Central memory CD8-positive, alpha-beta T cell (primary cell): ENCODE measurements around the gene CADPS2.

Experiments used
- ATAC-seq: fragments of 150-1000 bp; cut with Tn5 transposase; replicated peaks from 2 replicates; pipeline ENCODE4 v1.10.0; 2022; ENCODE audit warnings: mild to moderate bottlenecking, moderate FRiP score, moderate number of reproducible peaks; ENCODE audit not compliant: poor library complexity, severe bottlenecking; ENCODE audit errors: extremely low read depth
- DNase-seq, 2 donors: peaks; one replicate each; pipeline ENCODE4 v3.0.0; 2021; ENCODE audit warnings: low spot score in 2 of 2
- H3K27ac Mint-ChIP-seq: one replicate; pipeline ENCODE4 v1.8.0; 2022; ENCODE audit warnings: low read depth, mild to moderate bottlenecking, moderate library complexity, mixed read lengths
- H3K27me3 Mint-ChIP-seq: one replicate; pipeline ENCODE4 v1.8.0; 2022; ENCODE audit warnings: mixed read lengths
- H3K36me3 Mint-ChIP-seq: one replicate; pipeline ENCODE4 v1.8.0; 2022; ENCODE audit warnings: mild to moderate bottlenecking, moderate library complexity, mixed read lengths; ENCODE audit not compliant: insufficient read depth
- H3K4me1 Mint-ChIP-seq: one replicate; pipeline ENCODE4 v1.8.0; 2022; ENCODE audit warnings: mixed read lengths
- H3K4me3 Mint-ChIP-seq: one replicate; pipeline ENCODE4 v1.8.0; 2022; ENCODE audit warnings: mild to moderate bottlenecking, moderate library complexity, mixed read lengths
- H3K9me3 Mint-ChIP-seq: one replicate; pipeline ENCODE4 v1.8.0; 2022; ENCODE audit warnings: mixed read lengths

Gene CADPS2

GRCh38 chr7:122329145-122329802 lies 557.0 kb downstream of the CADPS2 start:
- Mint-ChIP-seq H3K36me3 (no peaks in the 10 kb centered on the region), H3K9me3 (no peaks in the 10 kb centered on the region), H3K27me3 (no peaks in the 10 kb centered on the region), H3K4me1 (no peaks in the 10 kb centered on the region), H3K4me3 (no peak overlapping the region), H3K27ac (no peak overlapping the region)
- DNase-seq (no peak), ATAC-seq (no peak)

DNA sequence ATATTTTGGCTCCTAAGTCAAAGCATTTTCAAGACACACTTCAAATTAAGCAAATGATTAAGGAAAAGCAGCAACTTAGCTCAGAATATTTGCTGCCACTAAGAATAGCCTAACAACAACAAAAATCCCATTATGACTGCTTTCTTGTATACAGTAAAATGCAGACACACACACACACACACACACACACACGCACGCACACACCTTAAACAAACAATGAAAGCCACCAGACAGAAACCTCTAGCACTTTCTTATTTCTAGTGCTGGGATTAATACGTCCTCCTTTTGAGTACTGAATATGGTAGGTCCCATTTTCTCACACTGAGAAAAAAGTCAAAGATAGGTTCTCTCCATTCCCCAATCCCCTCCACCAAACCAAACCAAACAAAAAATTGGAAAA lies 558.3 kb downstream of the CADPS2 start:
- no peaks in the 10 kb centered on the region for H3K9me3 Mint-ChIP-seq
- ATAC-seq = no peak
- no peak overlapping the region for H3K4me3 Mint-ChIP-seq

GRCh38 chr7:122316467-122317388 lies 569.5 kb downstream of the CADPS2 start:
- H3K4me1 Mint-ChIP-seq = no peaks in the 10 kb centered on the region
- H3K9me3 Mint-ChIP-seq = peaks cover 21% of the 10 kb centered on the region
- no peak overlapping the region for H3K4me3 Mint-ChIP-seq
- no peak overlapping the region for H3K27ac Mint-ChIP-seq
- ATAC-seq (no peak), DNase-seq (no peak)
- no peaks in the 10 kb centered on the region for H3K36me3 Mint-ChIP-seq
- peaks cover 44% of the 10 kb centered on the region for H3K27me3 Mint-ChIP-seq

More for the DNA sequence above, 558.3 kb downstream of the CADPS2 start:
- DNase-seq = no peak
- Mint-ChIP-seq H3K27ac (no peak overlapping the region), H3K27me3 (no peaks in the 10 kb centered on the region), H3K36me3 (no peaks in the 10 kb centered on the region), H3K4me1 (no peaks in the 10 kb centered on the region)

- Mint-ChIP-seq H3K27me3 (peaks cover 54% of the 10 kb centered on the region), H3K36me3 (no peaks in the 10 kb centered on the region), H3K9me3 (peaks cover 21% of the 10 kb centered on the region), H3K4me1 (no peaks in the 10 kb centered on the region), H3K4me3 (no peak overlapping the region), H3K27ac (no peak overlapping the region)
- no peak for DNase-seq
- no peak for ATAC-seq
Observed at GRCh38 chr7:122315507-122316466, 570.5 kb downstream of the CADPS2 start.

DNA sequence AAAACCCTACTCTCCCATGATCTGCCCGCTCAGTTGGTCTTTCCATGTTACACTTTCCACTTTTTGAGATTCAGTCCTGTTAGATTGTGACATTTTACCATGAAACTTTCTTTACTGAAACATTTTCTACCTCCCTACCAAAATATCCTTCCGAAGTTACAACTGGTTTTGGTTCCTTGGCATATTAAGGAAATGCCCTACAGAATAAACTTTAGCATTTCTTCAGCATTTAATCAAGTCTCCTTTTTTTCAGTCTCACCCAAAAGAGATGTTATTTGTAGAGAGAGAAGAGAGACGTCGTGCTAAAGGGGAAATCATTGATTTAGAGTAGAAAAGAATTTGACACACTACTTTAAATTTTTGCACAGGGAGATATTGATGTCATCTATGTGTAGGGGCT lies 572.0 kb downstream of the CADPS2 start:
- H3K4me3 Mint-ChIP-seq = no peak overlapping the region
- H3K9me3 Mint-ChIP-seq = peaks cover 17% of the 10 kb centered on the region
- H3K4me1 Mint-ChIP-seq = no peaks in the 10 kb centered on the region
- no peak overlapping the region for H3K27ac Mint-ChIP-seq
- no peak for ATAC-seq
- no peaks in the 10 kb centered on the region for H3K36me3 Mint-ChIP-seq
- no peak for DNase-seq
- H3K27me3 Mint-ChIP-seq = peaks cover 63% of the 10 kb centered on the region

DNA sequence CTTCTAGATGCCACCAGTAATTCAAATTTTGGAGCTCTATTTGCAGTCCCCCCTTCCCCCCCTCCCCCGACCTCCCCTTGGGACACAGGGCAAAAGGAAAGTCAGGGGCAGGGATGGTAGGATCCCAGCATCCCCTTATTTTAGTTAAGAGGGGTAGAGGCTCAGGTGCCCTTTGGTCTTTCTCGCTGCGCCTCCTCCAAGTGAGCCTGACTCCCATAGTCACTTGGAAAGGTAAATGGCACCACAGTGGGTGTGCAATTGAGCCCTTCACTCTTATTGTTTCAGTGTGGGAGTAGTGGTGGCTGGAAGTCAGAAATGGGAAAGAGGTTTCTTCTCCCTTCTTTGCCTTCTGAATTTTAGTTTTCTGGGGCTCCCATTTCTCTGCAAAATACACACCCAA lies 573.5 kb downstream of the CADPS2 start:
- DNase-seq = no peak
- H3K9me3 Mint-ChIP-seq = peaks cover 23% of the 10 kb centered on the region
- H3K36me3 Mint-ChIP-seq = no peaks in the 10 kb centered on the region
- no peak overlapping the region for H3K4me3 Mint-ChIP-seq
- ATAC-seq = no peak
- H3K27ac Mint-ChIP-seq = no peak overlapping the region
- H3K4me1 Mint-ChIP-seq = no peaks in the 10 kb centered on the region
- H3K27me3 Mint-ChIP-seq = peaks cover 73% of the 10 kb centered on the region

DNA sequence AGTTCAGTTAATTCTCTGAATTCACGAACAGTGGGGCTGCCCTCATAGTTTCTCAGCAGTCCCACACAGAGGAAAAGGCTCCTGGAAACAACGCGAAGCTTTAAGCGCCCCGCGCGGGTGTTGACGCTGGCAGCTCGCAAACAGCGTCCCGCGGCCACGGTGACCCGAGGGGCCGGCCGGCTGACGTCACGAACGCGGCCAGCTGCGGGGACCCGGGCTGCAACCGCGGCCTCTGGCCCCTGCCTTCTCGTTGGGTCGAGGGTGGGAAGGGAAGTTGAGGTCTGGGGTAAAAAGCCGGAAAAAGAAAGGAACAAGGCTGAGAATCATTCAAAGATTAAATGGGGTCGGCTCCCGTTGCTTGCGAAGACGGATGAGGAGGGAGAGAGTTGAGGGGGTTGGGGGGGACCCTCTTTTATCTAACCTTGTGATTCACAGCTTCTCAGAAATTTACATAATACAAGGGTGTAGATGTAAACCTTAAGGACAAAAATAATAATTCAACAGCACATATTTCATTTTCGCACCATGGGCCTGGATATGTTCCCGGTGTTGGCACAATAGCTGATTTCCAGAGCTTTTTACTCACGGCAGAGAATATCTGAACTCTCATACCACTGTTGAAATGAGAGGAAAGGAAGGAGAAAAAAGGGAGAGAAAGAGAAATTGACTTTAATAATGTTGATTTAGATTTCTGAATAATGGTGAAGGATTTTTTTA lies 574.4 kb downstream of the CADPS2 start:
- Mint-ChIP-seq H3K4me1 (no peaks in the 10 kb centered on the region), H3K36me3 (no peaks in the 10 kb centered on the region), H3K27me3 (peaks cover 78% of the 10 kb centered on the region), H3K9me3 (peaks cover 23% of the 10 kb centered on the region), H3K27ac (no peak overlapping the region), H3K4me3 (no peak overlapping the region)
- ATAC-seq = no peak
- no peak for DNase-seq

DNA sequence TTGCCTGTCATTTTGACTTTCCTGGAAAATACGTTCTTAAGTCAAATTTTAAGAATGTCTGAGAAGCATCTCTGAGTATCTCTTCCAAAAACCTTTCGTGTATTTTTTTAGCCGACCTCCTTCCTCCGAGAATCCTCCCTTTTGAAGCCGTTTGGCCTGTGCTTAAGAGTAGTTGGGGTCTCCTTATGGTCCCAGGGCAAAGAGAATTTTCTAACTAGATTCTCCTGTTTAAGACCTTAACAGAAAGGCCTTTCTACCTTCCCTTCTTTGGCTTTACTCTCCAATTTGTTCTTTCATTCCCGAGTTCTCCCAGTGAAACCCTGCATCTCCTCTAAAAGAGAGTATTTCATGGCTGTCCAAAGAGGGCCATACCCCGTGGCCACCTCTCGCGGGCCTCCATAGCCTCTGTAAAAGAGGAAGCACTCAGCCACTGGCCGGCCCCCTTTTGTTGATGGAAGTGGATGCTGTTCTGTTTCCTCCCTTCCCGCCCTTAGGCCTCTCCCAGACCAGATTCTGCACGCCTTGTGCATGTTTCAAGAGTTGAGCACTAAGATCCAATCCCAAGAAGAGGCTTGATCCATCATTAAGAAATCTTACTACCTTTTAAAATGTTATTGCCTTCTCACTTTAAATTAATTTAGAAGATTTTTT lies 575.1 kb downstream of the CADPS2 start:
- DNase-seq (no peak), ATAC-seq (no peak)
- Mint-ChIP-seq H3K36me3 (no peaks in the 10 kb centered on the region), H3K27ac (no peak overlapping the region), H3K4me1 (no peaks in the 10 kb centered on the region), H3K9me3 (peaks cover 23% of the 10 kb centered on the region), H3K4me3 (no peak overlapping the region), H3K27me3 (peaks cover 78% of the 10 kb centered on the region)

- H3K9me3 Mint-ChIP-seq = peaks cover 17% of the 10 kb centered on the region
- H3K4me3 Mint-ChIP-seq = no peak overlapping the region
- H3K4me1 Mint-ChIP-seq = no peaks in the 10 kb centered on the region
- no peak overlapping the region for H3K27ac Mint-ChIP-seq
- no peaks in the 10 kb centered on the region for H3K36me3 Mint-ChIP-seq
- ATAC-seq (no peak), DNase-seq (no peak)
- H3K27me3 Mint-ChIP-seq = peaks cover 78% of the 10 kb centered on the region
Observed at GRCh38 chr7:122310119-122311021, 575.9 kb downstream of the CADPS2 start.

GRCh38 chr7:122309421-122309820 lies 576.8 kb downstream of the CADPS2 start:
- no peak overlapping the region for H3K4me3 Mint-ChIP-seq
- no peaks in the 10 kb centered on the region for H3K4me1 Mint-ChIP-seq
- H3K27me3 Mint-ChIP-seq = peaks cover 76% of the 10 kb centered on the region
- ATAC-seq = no peak
- H3K27ac Mint-ChIP-seq = no peak overlapping the region
- peaks cover 9% of the 10 kb centered on the region for H3K9me3 Mint-ChIP-seq
- H3K36me3 Mint-ChIP-seq = no peaks in the 10 kb centered on the region
- DNase-seq = no peak

GRCh38 chr7:122307228-122307621 lies 579.0 kb downstream of the CADPS2 start:
- Mint-ChIP-seq H3K27ac (no peak overlapping the region), H3K27me3 (peaks cover 86% of the 10 kb centered on the region), H3K36me3 (no peaks in the 10 kb centered on the region), H3K4me1 (no peaks in the 10 kb centered on the region), H3K9me3 (peaks cover 12% of the 10 kb centered on the region), H3K4me3 (no peak overlapping the region)
- DNase-seq (no peak), ATAC-seq (no peak)
